Peyer's patch (tissue), 4 donors: ENCODE measurements around the gene MSH2. TPM values are rescaled to one million over a fixed set of nuclear protein-coding genes. Genes with fewer than 3 reads are reported as not detected.

Experiments used
- DNase-seq, 3 donors: peaks; one replicate each; pipeline ENCODE4 v3.0.0-alpha.2; 2017 to 2019
- H3K27ac ChIP-seq, 4 donors: fragments of 200-600 bp; sonication (generic); one replicate each; pipeline ENCODE4 v1.5.1; 2016 to 2019
- H3K27me3 ChIP-seq, 2 donors: fragments of 200-600 bp; sonication (generic); one replicate each; pipeline ENCODE4 v1.5.1; 2019
- H3K36me3 ChIP-seq, 3 donors: fragments of 200-600 bp; sonication (generic); one replicate each; pipeline ENCODE4 v1.5.1; 2016 to 2019
- H3K4me1 ChIP-seq, 4 donors: fragments of 200-600 bp; sonication (generic); one replicate each; pipeline ENCODE4 v1.5.1; 2016 to 2019
- H3K4me3 ChIP-seq, 4 donors: fragments of 200-600 bp; sonication (generic); 1 replicate in 3 of 4; 2 replicates in 1 of 4; pipeline ENCODE4 v1.5.1; 2016 to 2019; ENCODE audit warnings: mild to moderate bottlenecking in 1 of 4
- H3K9me3 ChIP-seq, 4 donors: fragments of 200-600 bp; sonication (generic); one replicate each; pipeline ENCODE4 v1.5.1; 2016 to 2019; ENCODE audit warnings: mild to moderate bottlenecking in 1 of 4
- POLR2A ChIP-seq, 2 donors: fragments of 450-650 bp; IDR thresholded peaks; one replicate each; pipeline ENCODE4 v1.5.1; 2017; ENCODE audit warnings: antibody characterized with exemption in 2 of 2, mild to moderate bottlenecking in 2 of 2, moderate library complexity in 2 of 2
- total RNA-seq, 4 donors: library from RNA; depleted of rRNA; stranded (reverse); fragments of >200 nt; gene quantifications; one replicate each; pipeline ENCODE4 v1.1.0, GENCODE V29; 2016
- TF ChIP-seq, protein P1 (sequence below), 6 experiments: fragments of 450-650 bp in 4 of 6; fragments of 200-600 bp in 2 of 6; sonication (generic) in 1 of 6; IDR thresholded peaks; one replicate each; pipeline ENCODE4 v1.5.1; 2017 to 2019; ENCODE audit warnings: antibody characterized with exemption in 6 of 6, mild to moderate bottlenecking in 3 of 6, moderate library complexity in 1 of 6

The MSH2 gene
- total RNA-seq, 4 donors from 2014 or later: 5.8 to 23.1 (median 9.2) TPM

DNA sequence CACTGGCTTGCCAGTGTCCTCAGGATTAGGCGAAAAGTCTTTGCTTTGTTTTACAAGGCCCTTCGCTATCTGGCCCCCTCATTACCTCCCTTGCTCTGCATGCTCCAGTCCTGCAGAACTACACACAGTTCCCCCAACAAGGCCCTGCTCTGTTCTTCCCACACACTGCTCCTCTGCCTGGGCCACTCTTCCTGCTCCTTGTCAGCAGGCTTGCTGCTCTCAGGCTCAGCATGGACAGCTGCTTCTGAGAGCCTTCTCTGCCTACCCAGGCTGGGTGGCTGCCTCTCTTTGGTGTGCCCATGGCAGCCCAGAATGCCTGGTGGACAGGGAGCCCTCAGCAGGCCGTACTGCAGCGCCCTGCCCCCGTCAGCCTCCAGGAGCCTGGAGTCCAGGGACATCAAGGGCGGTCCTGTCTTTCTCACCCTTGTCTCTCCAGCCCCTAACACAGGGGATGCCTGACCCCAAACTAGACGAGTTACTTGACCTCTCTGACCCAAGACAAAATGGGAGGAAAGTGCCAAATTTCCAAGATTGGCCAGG is 111.1 kb downstream of the MSH2 start:
- Histone ChIP-seq H3K27ac (no peak overlapping the region), H3K4me3 (no peak overlapping the region), H3K36me3 (no peaks in the 10 kb centered on the region), H3K4me1 (no peaks in the 10 kb centered on the region), H3K9me3 (no peaks in the 10 kb centered on the region), H3K27me3 (no peaks in the 10 kb centered on the region)
- no peak for DNase-seq
- no peak for TF ChIP-seq POLR2A (IDR thresholded peaks at IDR 0.05)
- TF ChIP-seq, protein P1, sequence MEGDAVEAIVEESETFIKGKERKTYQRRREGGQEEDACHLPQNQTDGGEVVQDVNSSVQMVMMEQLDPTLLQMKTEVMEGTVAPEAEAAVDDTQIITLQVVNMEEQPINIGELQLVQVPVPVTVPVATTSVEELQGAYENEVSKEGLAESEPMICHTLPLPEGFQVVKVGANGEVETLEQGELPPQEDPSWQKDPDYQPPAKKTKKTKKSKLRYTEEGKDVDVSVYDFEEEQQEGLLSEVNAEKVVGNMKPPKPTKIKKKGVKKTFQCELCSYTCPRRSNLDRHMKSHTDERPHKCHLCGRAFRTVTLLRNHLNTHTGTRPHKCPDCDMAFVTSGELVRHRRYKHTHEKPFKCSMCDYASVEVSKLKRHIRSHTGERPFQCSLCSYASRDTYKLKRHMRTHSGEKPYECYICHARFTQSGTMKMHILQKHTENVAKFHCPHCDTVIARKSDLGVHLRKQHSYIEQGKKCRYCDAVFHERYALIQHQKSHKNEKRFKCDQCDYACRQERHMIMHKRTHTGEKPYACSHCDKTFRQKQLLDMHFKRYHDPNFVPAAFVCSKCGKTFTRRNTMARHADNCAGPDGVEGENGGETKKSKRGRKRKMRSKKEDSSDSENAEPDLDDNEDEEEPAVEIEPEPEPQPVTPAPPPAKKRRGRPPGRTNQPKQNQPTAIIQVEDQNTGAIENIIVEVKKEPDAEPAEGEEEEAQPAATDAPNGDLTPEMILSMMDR (IDR thresholded peaks at IDR 0.05): no peak

DNA sequence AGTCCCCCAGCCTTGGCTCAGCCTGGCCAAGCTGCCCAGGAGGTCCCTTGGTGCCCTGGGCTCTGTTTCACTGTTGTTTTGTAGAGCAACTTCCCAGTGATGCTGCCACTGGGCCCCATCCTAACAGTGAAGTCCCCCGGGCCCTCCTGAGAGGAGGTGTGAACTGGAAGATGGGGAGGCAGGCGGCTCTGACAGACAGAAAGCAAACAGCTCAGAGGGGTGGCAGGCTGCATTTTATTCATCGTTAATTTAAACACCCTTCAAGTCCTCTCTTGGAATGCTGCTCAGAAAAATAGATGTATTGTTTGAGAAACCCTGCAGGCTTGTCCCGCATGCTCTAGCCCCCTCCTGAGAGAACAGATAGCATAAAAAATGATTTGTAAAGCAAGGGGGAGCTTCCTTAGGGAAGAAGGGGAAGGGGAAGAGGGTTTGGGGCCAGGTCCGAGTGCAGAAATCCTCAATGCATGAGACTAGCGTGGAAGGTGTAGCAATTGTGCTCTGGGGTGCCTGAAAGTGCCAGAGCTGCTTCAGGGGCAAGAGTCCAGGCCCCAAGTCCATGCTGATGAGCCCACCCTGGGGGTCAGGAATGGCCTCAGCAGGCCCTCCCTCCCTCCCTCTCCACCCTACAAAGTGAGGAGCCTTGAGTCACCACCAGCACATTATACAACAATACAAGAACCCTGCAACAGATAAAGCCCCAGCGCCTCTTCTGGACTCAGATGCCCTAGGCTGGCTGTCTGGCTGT is 113.6 kb downstream of the MSH2 start:
- Histone ChIP-seq H3K4me1 (peaks cover 0 to 14% (median 2%) of the 10 kb centered on the region in 4 donors), H3K4me3 (no peak overlapping the region), H3K9me3 (no peaks in the 10 kb centered on the region), H3K27me3 (no peaks in the 10 kb centered on the region), H3K36me3 (no peaks in the 10 kb centered on the region), H3K27ac (no peak overlapping the region)
- DNase-seq: no peak
- TF ChIP-seq, protein P1 (IDR thresholded peaks at IDR 0.05): no peak
- no peak for TF ChIP-seq POLR2A (IDR thresholded peaks at IDR 0.05)

DNA sequence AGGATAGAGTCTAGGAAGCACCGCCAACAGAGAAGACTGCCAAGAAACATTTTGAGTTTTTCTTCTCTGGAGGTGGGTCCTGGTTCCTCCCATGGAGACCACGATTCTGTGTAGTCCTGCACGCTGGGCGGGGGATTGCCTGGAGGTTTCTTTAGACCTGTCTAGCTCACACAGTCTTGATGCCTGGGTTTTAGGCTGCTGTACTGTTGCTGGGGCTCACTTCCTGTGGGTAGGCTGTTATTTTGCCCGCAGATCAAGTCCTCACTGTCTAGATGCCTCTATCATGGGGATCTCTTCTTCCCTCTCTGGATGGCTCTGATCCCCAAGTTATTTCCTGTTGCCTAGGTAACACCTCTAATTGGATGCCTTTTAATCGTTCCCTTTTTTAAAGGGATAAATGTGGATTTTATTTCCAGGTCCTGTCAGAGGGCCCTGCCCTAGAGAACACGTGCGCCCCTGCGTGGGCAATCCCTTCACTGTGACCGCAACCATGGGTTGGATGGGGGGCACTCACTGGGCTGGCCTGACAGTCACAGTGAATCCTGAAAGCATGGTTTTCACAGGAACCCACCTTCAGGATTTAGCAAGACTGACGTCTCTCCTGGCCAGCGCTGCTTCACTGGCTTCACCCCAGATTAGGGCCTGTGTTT is 115.7 kb downstream of the MSH2 start:
- H3K36me3 ChIP-seq: no peaks in the 10 kb centered on the region
- H3K9me3 ChIP-seq: no peaks in the 10 kb centered on the region
- no peaks in the 10 kb centered on the region for H3K27me3 ChIP-seq
- DNase-seq: no peak
- no peak overlapping the region for H3K4me3 ChIP-seq
- H3K27ac ChIP-seq: no peak overlapping the region
- H3K4me1 ChIP-seq: peaks cover 0 to 17% (median 3%) of the 10 kb centered on the region in 4 donors
- TF ChIP-seq POLR2A (IDR thresholded peaks at IDR 0.05): no peak
- TF ChIP-seq, protein P1 (IDR thresholded peaks at IDR 0.05): no peak

DNA sequence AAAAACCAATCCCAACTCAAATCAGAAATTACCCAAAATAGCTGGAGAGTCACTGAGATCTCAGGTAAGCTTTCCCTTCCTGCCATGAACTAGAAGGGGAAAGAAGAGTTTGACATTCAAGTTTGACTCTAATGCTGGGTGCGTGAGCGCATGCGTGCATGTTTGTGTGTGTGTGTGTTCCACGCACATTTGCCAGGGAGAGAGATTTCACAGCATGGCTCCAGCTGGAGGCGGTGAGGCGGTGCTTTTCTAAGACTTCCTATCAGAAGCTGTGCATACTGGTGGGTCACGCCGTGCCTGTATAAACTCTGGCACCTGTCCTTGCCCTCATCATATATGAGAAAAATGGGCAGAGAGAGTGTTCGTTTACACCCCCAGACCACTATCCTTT is 116.2 kb downstream of the MSH2 start:
- H3K36me3 ChIP-seq: no peaks in the 10 kb centered on the region
- no peak for TF ChIP-seq POLR2A (IDR thresholded peaks at IDR 0.05)
- TF ChIP-seq, protein P1 (IDR thresholded peaks at IDR 0.05): no peak
- no peak for DNase-seq
- H3K27me3 ChIP-seq: no peaks in the 10 kb centered on the region
- peaks cover 0 to 17% (median 3%) of the 10 kb centered on the region in 4 donors for H3K4me1 ChIP-seq
- no peak overlapping the region for H3K4me3 ChIP-seq
- no peak overlapping the region for H3K27ac ChIP-seq
- H3K9me3 ChIP-seq: no peaks in the 10 kb centered on the region

DNA sequence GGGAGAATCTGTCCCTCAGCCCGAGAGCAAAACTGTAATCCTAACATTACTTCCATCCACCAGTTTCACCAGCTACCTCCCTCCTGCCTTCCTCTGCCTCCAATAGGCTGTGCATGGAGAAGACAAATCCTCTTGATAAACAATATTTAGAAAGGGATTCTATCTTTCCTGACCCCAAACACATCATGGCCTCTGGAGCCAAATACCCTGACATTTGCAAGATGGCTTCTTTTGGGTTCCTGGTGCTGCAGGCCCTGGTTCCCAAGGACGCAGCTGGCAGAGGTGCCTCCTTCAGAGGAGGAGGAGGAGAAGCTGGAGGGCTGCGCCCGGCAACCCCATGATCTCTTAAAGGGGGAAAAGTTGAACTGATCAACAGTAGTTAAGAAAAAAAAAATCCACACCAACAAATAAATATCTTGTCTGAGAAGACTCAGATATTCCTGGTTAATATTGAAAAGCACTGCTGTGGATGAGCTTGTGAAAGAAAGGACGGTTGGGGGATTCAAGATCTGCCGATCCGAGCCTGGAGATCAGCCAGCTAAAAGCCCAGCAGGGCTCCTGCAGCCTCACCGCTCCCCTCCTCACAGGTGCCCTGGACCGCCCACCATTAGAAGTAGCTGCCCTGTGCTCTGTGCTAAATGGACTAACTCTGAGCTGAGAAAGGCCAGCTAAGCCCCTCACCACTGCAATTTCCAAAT is 116.8 kb downstream of the MSH2 start:
- no peak for DNase-seq
- H3K9me3 ChIP-seq: no peaks in the 10 kb centered on the region
- no peaks in the 10 kb centered on the region for H3K36me3 ChIP-seq
- TF ChIP-seq, protein P1 (IDR thresholded peaks at IDR 0.05): no peak
- no peak for TF ChIP-seq POLR2A (IDR thresholded peaks at IDR 0.05)
- no peak overlapping the region for H3K4me3 ChIP-seq
- H3K4me1 ChIP-seq: peaks cover 0 to 17% (median 3%) of the 10 kb centered on the region in 4 donors
- no peaks in the 10 kb centered on the region for H3K27me3 ChIP-seq
- no peak overlapping the region for H3K27ac ChIP-seq
